Vagina (tissue), 2 donors: ENCODE measurements around the gene FEM1B. TPM values are rescaled to one million over a fixed set of nuclear protein-coding genes. Genes with fewer than 3 reads are reported as not detected.

Experiments
- DNase-seq, 2 donors: peaks; one replicate each; pipeline ENCODE4 v3.0.0-alpha.2; 2017; ENCODE audit errors: extremely low spot score in 2 of 2
- H3K27ac ChIP-seq: fragments of 200-600 bp; sonication (generic); one replicate; pipeline ENCODE4 v1.5.1; 2019
- H3K27me3 ChIP-seq: fragments of 200-600 bp; sonication (generic); one replicate; pipeline ENCODE4 v1.5.1; 2019
- H3K36me3 ChIP-seq, 2 donors: fragments of 200-600 bp; sonication (generic); one replicate each; pipeline ENCODE4 v1.5.1; 2017 to 2019
- H3K4me1 ChIP-seq: fragments of 200-600 bp; sonication (generic); one replicate; pipeline ENCODE4 v1.5.1; 2019
- H3K4me3 ChIP-seq, 2 donors: fragments of 200-600 bp; sonication (generic); 1 replicate in 1 of 2; 2 replicates in 1 of 2; pipeline ENCODE4 v1.5.1; 2016 to 2019
- H3K9me3 ChIP-seq: fragments of 200-600 bp; sonication (generic); one replicate; pipeline ENCODE4 v1.5.1; 2019
- CTCF ChIP-seq, 3 experiments: fragments of 450-650 bp in 2 of 3; fragments of 200-600 bp in 1 of 3; sonication (generic) in 1 of 3; IDR thresholded peaks; one replicate each; pipeline ENCODE4 v1.5.1; 2017 to 2019; ENCODE audit warnings: antibody characterized with exemption in 3 of 3, mild to moderate bottlenecking in 2 of 3, moderate library complexity in 2 of 3
- POLR2A ChIP-seq, 2 donors: fragments of 450-650 bp; IDR thresholded peaks; one replicate each; pipeline ENCODE4 v1.6.1; 2017; ENCODE audit warnings: antibody characterized with exemption in 2 of 2, mild to moderate bottlenecking in 2 of 2, moderate library complexity in 2 of 2
- POLR2AphosphoS5 ChIP-seq, 2 donors: sonication (generic); formaldehyde crosslinking; IDR thresholded peaks; one replicate each; pipeline ENCODE4 v1.9.0; 2017; ENCODE audit warnings: antibody characterized with exemption in 2 of 2, mild to moderate bottlenecking in 2 of 2, low read depth in 1 of 2; ENCODE audit not compliant: insufficient read depth in 1 of 2
- intact Hi-C: fragments of 100-400 bp; cut with DNase I; formaldehyde crosslinking; loops from one replicate; pipeline ENCODE4 v1.15.1; 2023
- total RNA-seq: library from RNA; depleted of rRNA; stranded (reverse); fragments of >200 nt; gene quantifications from one replicate; pipeline ENCODE4 v1.2.3, GENCODE V29; 2016

Gene FEM1B
- total RNA-seq, 1 donor from 2014 or later, result 38.3 TPM

GRCh38 chr15:68289621-68290352, 12.2 kb downstream of the FEM1B start:
- Histone ChIP-seq H3K27me3 (no peaks in the 10 kb centered on the region), H3K36me3 (peaks cover 0 to 20% of the 10 kb centered on the region in 2 donors), H3K4me1 (peaks cover 52% of the 10 kb centered on the region), H3K9me3 (no peaks in the 10 kb centered on the region), H3K4me3 (no peak overlapping the region), H3K27ac (no peak overlapping the region)
- peak in 1 of 2 donors; percentile 72 for DNase-seq
- intact Hi-C loops, result no loop called here
- TF ChIP-seq POLR2A (IDR thresholded peaks at IDR 0.05), result no peak
- no peak for TF ChIP-seq CTCF (IDR thresholded peaks at IDR 0.05)
- no peak for TF ChIP-seq POLR2AphosphoS5 (IDR thresholded peaks at IDR 0.05; ENCODE audit: insufficient read depth in 1 of 2, low read depth in 1 of 2)

- Histone ChIP-seq H3K27ac (no peak overlapping the region), H3K4me3 (no peak overlapping the region), H3K9me3 (no peaks in the 10 kb centered on the region), H3K36me3 (peaks cover 0 to 18% of the 10 kb centered on the region in 2 donors), H3K27me3 (no peaks in the 10 kb centered on the region), H3K4me1 (peaks cover 43% of the 10 kb centered on the region)
- intact Hi-C loops, result no loop called here
- TF ChIP-seq CTCF (IDR thresholded peaks at IDR 0.05) (no peak), POLR2AphosphoS5 (IDR thresholded peaks at IDR 0.05; ENCODE audit: insufficient read depth in 1 of 2, low read depth in 1 of 2) (no peak), POLR2A (IDR thresholded peaks at IDR 0.05) (no peak)
- DNase-seq, result no peak
Observed at GRCh38 chr15:68290715-68291114, 13.2 kb downstream of the FEM1B start.

GRCh38 chr15:68292157-68292781, 14.7 kb downstream of the FEM1B start:
- intact Hi-C loops, result no loop called here
- peaks cover 34% of the 10 kb centered on the region for H3K4me1 ChIP-seq
- TF ChIP-seq CTCF (IDR thresholded peaks at IDR 0.05) (no peak), POLR2AphosphoS5 (IDR thresholded peaks at IDR 0.05; ENCODE audit: insufficient read depth in 1 of 2, low read depth in 1 of 2) (no peak), POLR2A (IDR thresholded peaks at IDR 0.05) (no peak)
- no peak overlapping the region for H3K27ac ChIP-seq
- peaks cover 0 to 18% of the 10 kb centered on the region in 2 donors for H3K36me3 ChIP-seq
- H3K9me3 ChIP-seq, result no peaks in the 10 kb centered on the region
- DNase-seq, result no peak
- no peak overlapping the region for H3K4me3 ChIP-seq
- no peaks in the 10 kb centered on the region for H3K27me3 ChIP-seq

- no peak overlapping the region for H3K27ac ChIP-seq
- peaks cover 0 to 18% of the 10 kb centered on the region in 2 donors for H3K36me3 ChIP-seq
- H3K4me3 ChIP-seq, result no peak overlapping the region
- DNase-seq, result no peak
- no peaks in the 10 kb centered on the region for H3K27me3 ChIP-seq
- intact Hi-C loops, result no loop called here
- H3K9me3 ChIP-seq, result no peaks in the 10 kb centered on the region
- TF ChIP-seq CTCF (IDR thresholded peaks at IDR 0.05) (no peak), POLR2AphosphoS5 (IDR thresholded peaks at IDR 0.05; ENCODE audit: insufficient read depth in 1 of 2, low read depth in 1 of 2) (no peak), POLR2A (IDR thresholded peaks at IDR 0.05) (no peak)
- H3K4me1 ChIP-seq, result peaks cover 27% of the 10 kb centered on the region
Observed at GRCh38 chr15:68292967-68293366, 15.4 kb downstream of the FEM1B start.
